Measurements from ENCODE around the gene STK33. TPM values are rescaled to one million over a fixed set of nuclear protein-coding genes. Genes with fewer than 3 reads are reported as not detected.

Gene STK33
- total RNA-seq, 1 donor from 2014 or later, result 25.9 TPM

GRCh38 chr11:8351223-8351622 lies 242.8 kb downstream of the STK33 start:
- ATAC-seq (ENCODE audit: poor library complexity) (no peak), DNase-seq (no peak)
- intact Hi-C loops (cut with DNase I), result no loop called here

- intact Hi-C loops (cut with DNase I), result no loop called here
- DNase-seq (no peak), ATAC-seq (ENCODE audit: poor library complexity) (no peak)
These were observed 246.1 kb downstream of the STK33 start for GRCh38 chr11:8347978-8348377.

GRCh38 chr11:8346157-8346755 lies 247.8 kb downstream of the STK33 start:
- DNase-seq (no peak), ATAC-seq (ENCODE audit: poor library complexity) (no peak)
- intact Hi-C loops (cut with DNase I), result no loop called here

- DNase-seq (no peak), ATAC-seq (ENCODE audit: poor library complexity) (no peak)
- intact Hi-C loops (cut with DNase I), result no loop called here
These were observed 248.8 kb downstream of the STK33 start for GRCh38 chr11:8345179-8345578.

GRCh38 chr11:8344346-8344745 lies 249.7 kb downstream of the STK33 start:
- intact Hi-C loops (cut with DNase I), result no loop called here
- DNase-seq (no peak), ATAC-seq (ENCODE audit: poor library complexity) (no peak)

GRCh38 chr11:8342821-8343681 lies 251.0 kb downstream of the STK33 start:
- DNase-seq (no peak), ATAC-seq (ENCODE audit: poor library complexity) (no peak)
- intact Hi-C loops (cut with DNase I), result no loop called here

- DNase-seq, result no peak
- no peak for ATAC-seq (ENCODE audit: poor library complexity)
- intact Hi-C loops (cut with DNase I), result no loop called here
These were observed 252.0 kb downstream of the STK33 start for GRCh38 chr11:8341996-8342395.

Other genes starting within 250 kb of the STK33 start
- gene TRIM66, start 88.4 kb upstream of the STK33 start, total RNA-seq, result 2.4 TPM
- 549 TPM for gene RPL27A, start 88.6 kb upstream of the STK33 start, total RNA-seq